HEK293T (cell line): Measurements from ENCODE around the gene SPATA25.

Source experiments
- BHLHE40 ChIP-seq: fragments of 450-650 bp; IDR thresholded peaks from 2 replicates; pipeline ENCODE4 v1.6.1; 2016; ENCODE audit warnings: mild to moderate bottlenecking, moderate library complexity, borderline replicate concordance
- ELF4 ChIP-seq: fragments of 450-650 bp; IDR thresholded peaks from 2 replicates; pipeline ENCODE4 v1.6.1; 2017; ENCODE audit warnings: antibody characterized with exemption
- FOXK2 ChIP-seq: fragments of 450-650 bp; IDR thresholded peaks from 2 replicates; pipeline ENCODE4 v1.6.1; 2016; ENCODE audit warnings: mild to moderate bottlenecking
- FOXM1 ChIP-seq: fragments of 450-650 bp; IDR thresholded peaks from 2 replicates; pipeline ENCODE4 v1.6.1; 2017; ENCODE audit warnings: mild to moderate bottlenecking, borderline replicate concordance
- LEF1 ChIP-seq: fragments of 450-650 bp; IDR thresholded peaks from 2 replicates; pipeline ENCODE4 v1.6.1; 2017; ENCODE audit warnings: mild to moderate bottlenecking, borderline replicate concordance
- NFRKB ChIP-seq: fragments of 450-650 bp; IDR thresholded peaks from 2 replicates; pipeline ENCODE4 v1.6.1; 2016; ENCODE audit warnings: mild to moderate bottlenecking, moderate library complexity
- PKNOX1 ChIP-seq: fragments of 450-650 bp; IDR thresholded peaks from 2 replicates; pipeline ENCODE4 v1.6.1; 2016
- SP1 ChIP-seq: fragments of 450-650 bp; IDR thresholded peaks from 2 replicates; pipeline ENCODE4 v1.6.1; 2017
- SUZ12 ChIP-seq: fragments of 450-650 bp; IDR thresholded peaks from 2 replicates; pipeline ENCODE4 v1.6.1; 2016; ENCODE audit warnings: mild to moderate bottlenecking
- TARDBP ChIP-seq: fragments of 450-650 bp; IDR thresholded peaks from 2 replicates; pipeline ENCODE4 v1.6.1; 2016
- ZNF384 ChIP-seq: fragments of 450-650 bp; IDR thresholded peaks from 2 replicates; pipeline ENCODE4 v1.6.1; 2016

- TF ChIP-seq TARDBP (no peak), FOXK2 (no peak), ELF4 (no peak), PKNOX1 (peak; percentile 53; the same call in 1 of the 2 replicates), NFRKB (no peak), FOXM1 (no peak), SP1 (no peak), BHLHE40 (no peak), LEF1 (no peak), SUZ12 (no peak), ZNF384 (no peak)
These were observed 26.7 kb downstream of the SPATA25 start for GRCh38 chr20:45860560-45861220.
